RWPE1 (cell line): Measurements from ENCODE around the gene CYP19A1.

Experiments used
- CTCF ChIA-PET: fragments of 350-600 bp; sonication (Branson Sonifier 250); formaldehyde crosslinking; extraction: SDS; loops from one replicate; lab custom pipeline; 2021; lab: Yijun Ruan, JAX
- POLR2A ChIA-PET: fragments of 400-600 bp; formaldehyde crosslinking; extraction: SDS; loops from one replicate; lab custom pipeline; 2020; ENCODE audit warnings: antibody characterized with exemption; ENCODE audit not compliant: low non-redundant PET; lab: Yijun Ruan, JAX
- DNase-seq: peaks from one replicate; pipeline ENCODE4 v3.0.0; 2012; ENCODE audit warnings: low spot score
- H3K27ac ChIP-seq: fragments of 450-650 bp; 2 replicates; pipeline ENCODE4 v1.5.1; 2017
- TF ChIP-seq, protein P1 (sequence below): fragments of 450-650 bp; conservative IDR thresholded peaks from 2 replicates; pipeline ENCODE4 v1.5.1; 2017; ENCODE audit warnings: low read depth, mild to moderate bottlenecking

CYP19A1 gene

DNA sequence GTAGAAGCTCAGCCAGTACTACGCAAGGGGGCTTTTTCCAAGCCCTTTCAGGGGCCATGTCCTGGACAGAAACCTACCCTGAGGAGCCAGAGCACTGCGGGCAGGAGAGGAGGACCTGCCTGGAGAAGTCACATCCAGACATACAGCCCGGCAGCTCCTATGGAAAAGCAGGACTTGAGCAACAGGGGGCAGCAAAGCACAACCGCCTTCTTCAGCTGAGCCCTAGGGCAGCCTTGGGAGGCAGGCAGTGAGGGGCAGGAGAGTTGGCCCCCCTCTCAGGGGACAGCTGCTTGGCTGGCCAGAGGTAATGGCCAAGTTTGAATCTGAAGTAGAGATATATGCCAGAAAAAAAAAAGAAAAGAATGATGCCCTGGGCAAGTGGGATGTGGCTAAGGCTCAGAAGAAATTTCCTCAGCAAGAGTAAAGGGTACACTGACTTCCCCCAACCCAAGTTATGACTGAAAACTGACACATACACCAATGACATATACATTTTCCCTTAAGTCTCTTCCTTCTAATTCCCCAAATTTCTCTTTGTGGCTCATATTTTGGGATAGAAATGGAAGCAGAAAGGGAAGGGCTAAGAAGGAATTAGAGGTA, 56.9 kb downstream of the CYP19A1 start:
- POLR2A ChIA-PET: no interaction called here
- H3K27ac ChIP-seq: no peak overlapping the region
- DNase-seq: no peak
- TF ChIP-seq, protein P1, sequence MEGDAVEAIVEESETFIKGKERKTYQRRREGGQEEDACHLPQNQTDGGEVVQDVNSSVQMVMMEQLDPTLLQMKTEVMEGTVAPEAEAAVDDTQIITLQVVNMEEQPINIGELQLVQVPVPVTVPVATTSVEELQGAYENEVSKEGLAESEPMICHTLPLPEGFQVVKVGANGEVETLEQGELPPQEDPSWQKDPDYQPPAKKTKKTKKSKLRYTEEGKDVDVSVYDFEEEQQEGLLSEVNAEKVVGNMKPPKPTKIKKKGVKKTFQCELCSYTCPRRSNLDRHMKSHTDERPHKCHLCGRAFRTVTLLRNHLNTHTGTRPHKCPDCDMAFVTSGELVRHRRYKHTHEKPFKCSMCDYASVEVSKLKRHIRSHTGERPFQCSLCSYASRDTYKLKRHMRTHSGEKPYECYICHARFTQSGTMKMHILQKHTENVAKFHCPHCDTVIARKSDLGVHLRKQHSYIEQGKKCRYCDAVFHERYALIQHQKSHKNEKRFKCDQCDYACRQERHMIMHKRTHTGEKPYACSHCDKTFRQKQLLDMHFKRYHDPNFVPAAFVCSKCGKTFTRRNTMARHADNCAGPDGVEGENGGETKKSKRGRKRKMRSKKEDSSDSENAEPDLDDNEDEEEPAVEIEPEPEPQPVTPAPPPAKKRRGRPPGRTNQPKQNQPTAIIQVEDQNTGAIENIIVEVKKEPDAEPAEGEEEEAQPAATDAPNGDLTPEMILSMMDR: no peak; the same call in 1 of the 2 replicates
- CTCF ChIA-PET: interaction anchor here (0.6 to 1.4 kb wide), 4 partner anchors 20 to 195 kb away, joined by 3 to 7 read pairs (median 4); no protein-coding TSS in a partner anchor

GRCh38 chr15:51280838-51281237, 57.6 kb downstream of the CYP19A1 start:
- POLR2A ChIA-PET: no interaction called here
- TF ChIP-seq, protein P1: no peak
- no peak overlapping the region for H3K27ac ChIP-seq
- DNase-seq: no peak
- CTCF ChIA-PET: interaction anchor here (0.6 to 1.4 kb wide), 4 partner anchors 19 to 195 kb away, joined by 3 to 7 read pairs (median 4); no protein-coding TSS in a partner anchor

GRCh38 chr15:51279391-51279790, 59.0 kb downstream of the CYP19A1 start:
- no peak overlapping the region for H3K27ac ChIP-seq
- no peak for DNase-seq
- POLR2A ChIA-PET: no interaction called here
- CTCF ChIA-PET: no interaction called here
- TF ChIP-seq, protein P1: no peak

DNA sequence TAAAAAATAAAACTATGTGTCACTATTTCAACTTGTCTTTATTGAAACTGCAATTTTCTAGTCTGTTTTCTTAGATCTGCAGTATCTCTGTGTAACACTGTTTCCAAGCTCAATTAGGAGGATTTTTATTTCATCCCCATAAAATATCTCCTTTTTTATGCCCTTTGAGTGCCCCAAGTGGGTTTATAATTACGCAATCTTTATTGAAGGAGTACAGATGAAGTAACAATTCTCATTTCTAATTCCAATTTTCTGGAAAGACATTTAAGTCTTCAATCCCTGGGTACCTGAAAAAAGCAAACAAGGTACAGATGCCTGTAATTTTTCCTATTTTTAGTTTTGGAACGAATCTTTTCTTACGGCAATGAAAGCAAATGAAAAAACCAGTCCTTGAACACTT, 61.3 kb downstream of the CYP19A1 start:
- no peak for DNase-seq
- CTCF ChIA-PET: no interaction called here
- POLR2A ChIA-PET: no interaction called here
- TF ChIP-seq, protein P1: no peak
- no peak overlapping the region for H3K27ac ChIP-seq

GRCh38 chr15:51274956-51275355, 63.4 kb downstream of the CYP19A1 start:
- CTCF ChIA-PET: no interaction called here
- TF ChIP-seq, protein P1: no peak

GRCh38 chr15:51270706-51271105, 67.7 kb downstream of the CYP19A1 start:
- POLR2A ChIA-PET: no interaction called here
- TF ChIP-seq, protein P1: no peak
- DNase-seq: no peak
- CTCF ChIA-PET: no interaction called here
- no peak overlapping the region for H3K27ac ChIP-seq

More at GRCh38 chr15:51274956-51275355, 63.4 kb downstream of the CYP19A1 start:
- DNase-seq: no peak
- POLR2A ChIA-PET: no interaction called here
- no peak overlapping the region for H3K27ac ChIP-seq
